ENCODE results near the gene MORN1. TPM values are rescaled to one million over a fixed set of nuclear protein-coding genes. Genes with fewer than 3 reads are reported as not detected.

MORN1 gene
- total RNA-seq, 1 donor from 2014 or later, result 4.5 TPM

DNA sequence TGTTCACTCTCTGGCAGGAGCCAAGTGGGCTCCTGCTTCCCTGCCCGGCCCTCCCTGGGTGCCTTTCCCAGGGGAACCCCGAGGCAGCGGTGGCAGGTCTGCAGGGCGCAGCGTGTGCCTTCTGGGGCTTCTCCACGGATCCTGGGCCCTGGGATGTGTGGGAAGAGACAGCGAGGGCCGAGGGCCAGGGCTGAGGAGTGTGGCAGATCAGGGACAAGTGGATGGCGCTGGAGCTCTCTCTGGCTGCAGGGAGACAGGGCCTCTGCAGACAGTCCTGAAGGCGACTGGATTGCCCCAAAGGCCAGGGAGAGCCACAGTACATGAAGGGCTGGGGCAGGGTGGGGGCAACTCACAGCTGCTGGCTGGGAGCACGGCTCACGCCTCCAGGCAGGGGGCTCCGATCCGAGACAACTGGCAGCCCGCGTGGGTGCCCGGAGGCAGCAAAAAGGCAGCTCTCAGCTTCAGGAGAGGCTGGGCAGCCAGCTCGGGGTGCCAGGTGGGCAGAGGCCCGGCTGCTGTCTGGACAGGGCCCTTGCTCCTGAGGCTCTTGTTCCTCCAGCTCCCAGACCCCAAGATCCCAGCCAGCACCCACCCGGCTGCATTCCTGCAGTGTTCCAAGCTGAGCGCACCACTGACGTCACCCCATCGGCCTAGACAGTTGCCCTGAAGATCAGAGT, 16.0 kb downstream of the MORN1 start:
- no peaks in the 10 kb centered on the region for H3K36me3 ChIP-seq
- no peak for DNase-seq
- TF ChIP-seq, protein P1, sequence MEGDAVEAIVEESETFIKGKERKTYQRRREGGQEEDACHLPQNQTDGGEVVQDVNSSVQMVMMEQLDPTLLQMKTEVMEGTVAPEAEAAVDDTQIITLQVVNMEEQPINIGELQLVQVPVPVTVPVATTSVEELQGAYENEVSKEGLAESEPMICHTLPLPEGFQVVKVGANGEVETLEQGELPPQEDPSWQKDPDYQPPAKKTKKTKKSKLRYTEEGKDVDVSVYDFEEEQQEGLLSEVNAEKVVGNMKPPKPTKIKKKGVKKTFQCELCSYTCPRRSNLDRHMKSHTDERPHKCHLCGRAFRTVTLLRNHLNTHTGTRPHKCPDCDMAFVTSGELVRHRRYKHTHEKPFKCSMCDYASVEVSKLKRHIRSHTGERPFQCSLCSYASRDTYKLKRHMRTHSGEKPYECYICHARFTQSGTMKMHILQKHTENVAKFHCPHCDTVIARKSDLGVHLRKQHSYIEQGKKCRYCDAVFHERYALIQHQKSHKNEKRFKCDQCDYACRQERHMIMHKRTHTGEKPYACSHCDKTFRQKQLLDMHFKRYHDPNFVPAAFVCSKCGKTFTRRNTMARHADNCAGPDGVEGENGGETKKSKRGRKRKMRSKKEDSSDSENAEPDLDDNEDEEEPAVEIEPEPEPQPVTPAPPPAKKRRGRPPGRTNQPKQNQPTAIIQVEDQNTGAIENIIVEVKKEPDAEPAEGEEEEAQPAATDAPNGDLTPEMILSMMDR (IDR thresholded peaks at IDR 0.05; ENCODE audit: borderline replicate concordance), result no peak
- H3K4me1 ChIP-seq, result no peaks in the 10 kb centered on the region
- no peak overlapping the region for H3K27ac ChIP-seq (replicated peaks)
- no peaks in the 10 kb centered on the region for H3K27me3 ChIP-seq (ENCODE audit: low read depth)
- H3K9me3 ChIP-seq (replicated peaks), result no peaks in the 10 kb centered on the region
- H3K4me3 ChIP-seq, result no peak overlapping the region
- intact Hi-C loops (cut with micrococcal nuclease), result no loop called here

GRCh38 chr1:2374252-2375155, 16.9 kb downstream of the MORN1 start:
- Histone ChIP-seq H3K4me3 (no peak overlapping the region), H3K4me1 (no peaks in the 10 kb centered on the region), H3K9me3 (replicated peaks) (no peaks in the 10 kb centered on the region), H3K27me3 (ENCODE audit: low read depth) (no peaks in the 10 kb centered on the region), H3K36me3 (no peaks in the 10 kb centered on the region), H3K27ac (replicated peaks) (no peak overlapping the region)
- intact Hi-C loops (cut with micrococcal nuclease), result no loop called here
- no peak for DNase-seq
- TF ChIP-seq, protein P1 (IDR thresholded peaks at IDR 0.05; ENCODE audit: borderline replicate concordance), result no peak

DNA sequence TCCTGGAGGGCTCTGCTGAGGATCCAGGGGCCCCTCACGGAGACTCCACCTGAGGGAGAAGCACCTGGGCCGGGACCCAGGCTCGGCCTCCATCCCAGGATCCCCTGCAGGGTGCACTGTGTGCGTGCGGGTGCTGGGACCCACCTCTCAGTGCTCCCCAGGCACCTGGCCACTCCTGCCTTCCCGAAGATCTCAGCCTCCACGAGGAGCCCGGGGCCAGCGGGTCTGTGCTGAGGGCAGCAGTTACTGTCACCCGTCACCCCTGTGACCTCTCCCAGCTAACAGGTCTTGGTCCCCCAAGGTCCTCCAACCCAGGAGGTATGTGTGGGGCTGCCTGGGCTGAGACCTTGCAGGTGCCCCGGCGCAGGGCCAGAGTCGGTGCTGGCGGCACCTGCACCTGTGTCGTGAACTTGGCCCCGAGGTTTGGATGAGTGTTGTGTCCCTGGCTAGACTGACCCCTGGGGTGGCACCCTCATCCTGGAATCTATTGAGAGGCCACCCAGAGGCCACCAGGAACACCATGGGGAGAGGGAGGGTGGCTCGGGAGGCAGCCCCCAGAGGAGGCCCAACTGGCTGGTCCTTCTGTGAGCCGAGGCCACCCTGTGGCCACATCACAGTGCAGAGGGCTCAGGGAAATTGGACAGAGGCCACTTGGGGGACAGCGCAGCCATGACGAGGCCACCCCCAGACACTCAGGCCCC, 17.7 kb downstream of the MORN1 start:
- TF ChIP-seq, protein P1 (IDR thresholded peaks at IDR 0.05; ENCODE audit: borderline replicate concordance), result no peak
- H3K4me3 ChIP-seq, result no peak overlapping the region
- H3K36me3 ChIP-seq, result no peaks in the 10 kb centered on the region
- H3K9me3 ChIP-seq (replicated peaks), result no peaks in the 10 kb centered on the region
- no peaks in the 10 kb centered on the region for H3K4me1 ChIP-seq
- DNase-seq, result no peak
- H3K27ac ChIP-seq (replicated peaks), result no peak overlapping the region
- intact Hi-C loops (cut with micrococcal nuclease), result no loop called here
- no peaks in the 10 kb centered on the region for H3K27me3 ChIP-seq (ENCODE audit: low read depth)

GRCh38 chr1:2372551-2373490, 18.5 kb downstream of the MORN1 start:
- Histone ChIP-seq H3K27me3 (ENCODE audit: low read depth) (no peaks in the 10 kb centered on the region), H3K27ac (replicated peaks) (no peak overlapping the region), H3K4me3 (no peak overlapping the region), H3K36me3 (no peaks in the 10 kb centered on the region), H3K9me3 (replicated peaks) (no peaks in the 10 kb centered on the region), H3K4me1 (no peaks in the 10 kb centered on the region)
- peak; percentile 9 for DNase-seq
- intact Hi-C loops (cut with micrococcal nuclease), result no loop called here
- TF ChIP-seq, protein P1 (IDR thresholded peaks at IDR 0.05; ENCODE audit: borderline replicate concordance), result no peak

All from left ventricle myocardium inferior (tissue), 1 donor.